HEK293T (cell line): ENCODE results near the gene TBX2.

ENCODE experiments used
- FOXA1 ChIP-seq: fragments of 450-650 bp; IDR thresholded peaks from 2 replicates; pipeline ENCODE4 v1.6.1; 2016; ENCODE audit warnings: mild to moderate bottlenecking
- FOXM1 ChIP-seq: fragments of 450-650 bp; IDR thresholded peaks from 2 replicates; pipeline ENCODE4 v1.6.1; 2017; ENCODE audit warnings: mild to moderate bottlenecking, borderline replicate concordance
- SP1 ChIP-seq: fragments of 450-650 bp; IDR thresholded peaks from 2 replicates; pipeline ENCODE4 v1.6.1; 2017
- TF ChIP-seq, protein P1 (sequence below): fragments of 450-650 bp; IDR thresholded peaks from 2 replicates; pipeline ENCODE4 v1.6.1; 2016

DNA sequence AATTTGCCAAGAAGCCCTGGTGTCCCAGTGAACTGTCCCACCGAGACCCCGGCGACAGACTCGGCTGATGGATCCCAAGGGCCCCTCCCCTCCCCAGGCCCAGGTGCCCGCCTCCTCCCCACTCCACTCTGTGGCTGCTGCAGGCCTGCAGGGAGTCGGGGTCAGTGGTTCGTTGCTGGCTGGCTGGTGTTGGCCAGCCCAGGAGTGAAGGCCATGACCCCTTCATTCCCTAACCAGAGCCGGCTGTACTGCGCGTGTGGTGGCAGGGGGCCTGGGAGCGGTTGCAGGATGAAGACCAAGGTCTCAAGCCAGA lies 9.2 kb upstream of the TBX2 start:
- TF ChIP-seq FOXM1 (no peak), FOXA1 (no peak), SP1 (no peak)
- TF ChIP-seq, protein P1, sequence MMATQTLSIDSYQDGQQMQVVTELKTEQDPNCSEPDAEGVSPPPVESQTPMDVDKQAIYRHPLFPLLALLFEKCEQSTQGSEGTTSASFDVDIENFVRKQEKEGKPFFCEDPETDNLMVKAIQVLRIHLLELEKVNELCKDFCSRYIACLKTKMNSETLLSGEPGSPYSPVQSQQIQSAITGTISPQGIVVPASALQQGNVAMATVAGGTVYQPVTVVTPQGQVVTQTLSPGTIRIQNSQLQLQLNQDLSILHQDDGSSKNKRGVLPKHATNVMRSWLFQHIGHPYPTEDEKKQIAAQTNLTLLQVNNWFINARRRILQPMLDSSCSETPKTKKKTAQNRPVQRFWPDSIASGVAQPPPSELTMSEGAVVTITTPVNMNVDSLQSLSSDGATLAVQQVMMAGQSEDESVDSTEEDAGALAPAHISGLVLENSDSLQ: no peak
